Measurements from ENCODE around the gene SMYD3.

DNA sequence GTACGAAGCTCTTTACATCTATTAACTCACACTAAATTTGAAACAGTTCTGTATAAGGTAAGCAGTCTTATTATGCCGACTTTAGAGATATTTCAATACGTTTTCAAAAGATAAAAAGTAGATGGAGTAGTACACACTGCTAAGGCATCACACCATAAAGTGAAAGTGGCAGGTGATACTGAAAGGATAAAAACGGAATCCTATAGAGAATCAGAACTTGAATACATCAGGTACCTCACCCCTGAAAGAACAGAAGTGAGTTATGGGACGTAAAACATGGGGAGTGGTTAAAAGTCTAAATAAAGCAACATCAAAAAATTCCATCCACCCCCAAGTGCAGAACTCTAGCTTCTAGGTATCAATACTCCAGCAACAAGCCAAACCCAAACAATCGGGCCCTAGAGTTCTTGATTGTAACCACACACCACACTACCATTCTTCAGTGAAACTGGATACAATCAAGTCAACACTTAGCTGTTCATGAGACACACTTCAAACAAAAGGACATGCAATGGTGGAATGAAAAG is 142.6 kb downstream of the SMYD3 start:
- no peak for TF ChIP-seq CTCF (IDR thresholded peaks at IDR 0.05)
- no peak for TF ChIP-seq POLR2A (IDR thresholded peaks at IDR 0.05)
- no peak for TF ChIP-seq EP300 (IDR thresholded peaks at IDR 0.05)
